ENCODE results near the gene SCN1A.
"Not testable (repeated sequence)": the region's sequence is repeated elsewhere in the genome, so short reads cannot be mapped to it uniquely, and the experiment has no call there.

The SCN1A gene

GRCh38 chr2:166074011-166074410 lies 53.8 kb downstream of the SCN1A start:
- DNase-seq: no peak

GRCh38 chr2:166070231-166070630 lies 57.6 kb downstream of the SCN1A start:
- no peak for DNase-seq

- no peak for DNase-seq
Measured at GRCh38 chr2:166068981-166069380, 58.8 kb downstream of the SCN1A start.

- no peak for DNase-seq
Measured at GRCh38 chr2:166067229-166067628, 60.6 kb downstream of the SCN1A start.

- DNase-seq: no peak
Measured at GRCh38 chr2:166060191-166060590, 67.6 kb downstream of the SCN1A start.

- no peak for DNase-seq
Measured at GRCh38 chr2:166057370-166058164, 70.3 kb downstream of the SCN1A start.

- DNase-seq: no peak
Measured at GRCh38 chr2:166044853-166045483, 82.9 kb downstream of the SCN1A start.

- DNase-seq: no peak
Measured at GRCh38 chr2:166042768-166043390, 84.9 kb downstream of the SCN1A start.

GRCh38 chr2:166042356-166042755 lies 85.5 kb downstream of the SCN1A start:
- no peak for DNase-seq

GRCh38 chr2:166041613-166042012 lies 86.2 kb downstream of the SCN1A start:
- no peak for DNase-seq

GRCh38 chr2:166032361-166032760 lies 95.5 kb downstream of the SCN1A start:
- DNase-seq: no peak

GRCh38 chr2:166031054-166031453 lies 96.8 kb downstream of the SCN1A start:
- no peak for DNase-seq

- DNase-seq: no peak
Measured at GRCh38 chr2:166025313-166025712, 102.5 kb downstream of the SCN1A start.

GRCh38 chr2:166017208-166017607 lies 110.6 kb downstream of the SCN1A start:
- DNase-seq: no peak

GRCh38 chr2:166013878-166014277 lies 113.9 kb downstream of the SCN1A start:
- DNase-seq: no peak

- DNase-seq: no peak
Measured at GRCh38 chr2:166011660-166012059, 116.2 kb downstream of the SCN1A start.

GRCh38 chr2:166000401-166000800 lies 127.4 kb downstream of the SCN1A start:
- no peak for DNase-seq

GRCh38 chr2:165990846-165991245 lies 137.0 kb downstream of the SCN1A start:
- DNase-seq: no peak

GRCh38 chr2:165989851-165990250 lies 138.0 kb downstream of the SCN1A start:
- no peak for DNase-seq

GRCh38 chr2:165985120-165985519 lies 142.7 kb downstream of the SCN1A start:
- no peak for DNase-seq

GRCh38 chr2:165972161-165972560 lies 155.7 kb downstream of the SCN1A start:
- DNase-seq: not testable (repeated sequence)

GRCh38 chr2:165970663-165971062 lies 157.2 kb downstream of the SCN1A start:
- no peak for DNase-seq

- no peak for DNase-seq
Measured at GRCh38 chr2:165969227-165969626, 158.6 kb downstream of the SCN1A start.

GRCh38 chr2:165967746-165968145 lies 160.1 kb downstream of the SCN1A start:
- no peak for DNase-seq

All from right hindlimb (tissue), 1 donor.